H9 (cell line): ENCODE results near the gene COA7. TPM values are rescaled to one million over a fixed set of nuclear protein-coding genes. Genes with fewer than 3 reads are reported as not detected.

Experiments
- DNase-seq: peaks from one replicate; pipeline ENCODE4 v3.0.0-alpha.2; 2017
- H2AFZ ChIP-seq: one replicate; pipeline ENCODE4 v1.6.1; 2013; ENCODE audit warnings: mild to moderate bottlenecking, low read length, control low read depth, moderate library complexity
- H2AK5ac ChIP-seq: 2 replicates; pipeline ENCODE4 v1.6.1; 2013; ENCODE audit warnings: low read length, control low read depth, mixed read lengths; ENCODE audit not compliant: insufficient read length
- H2BK120ac ChIP-seq: one replicate; pipeline ENCODE4 v1.6.1; 2013; ENCODE audit warnings: low read depth, mild to moderate bottlenecking, low read length, control low read depth, inconsistent platforms; ENCODE audit not compliant: poor library complexity, severe bottlenecking
- H2BK12ac ChIP-seq: 2 replicates; pipeline ENCODE4 v1.6.1; 2013; ENCODE audit warnings: low read length, control low read depth, mixed read lengths, low read depth; ENCODE audit not compliant: insufficient read length
- H2BK15ac ChIP-seq: 2 replicates; pipeline ENCODE4 v1.6.1; 2013; ENCODE audit warnings: low read depth, low read length, control low read depth
- H2BK20ac ChIP-seq: one replicate; pipeline ENCODE4 v1.6.1; 2013; ENCODE audit warnings: low read depth, mild to moderate bottlenecking, low read length, control low read depth, inconsistent platforms; ENCODE audit not compliant: poor library complexity, severe bottlenecking
- H2BK5ac ChIP-seq: 2 replicates; pipeline ENCODE4 v1.6.1; 2013; ENCODE audit warnings: low read length, control low read depth, mixed read lengths; ENCODE audit not compliant: insufficient read length
- H3K14ac ChIP-seq: 2 replicates; pipeline ENCODE4 v1.6.1; 2013; ENCODE audit warnings: low read length, control low read depth; ENCODE audit not compliant: insufficient read depth
- H3K18ac ChIP-seq: 2 replicates; pipeline ENCODE4 v1.6.1; 2013; ENCODE audit warnings: low read depth, mild to moderate bottlenecking, mixed read lengths, low read length, control low read depth; ENCODE audit not compliant: insufficient read length
- H3K23ac ChIP-seq: 2 replicates; pipeline ENCODE4 v1.6.1; 2013; ENCODE audit warnings: low read length, control low read depth, mixed read lengths, low read depth; ENCODE audit not compliant: insufficient read length
- H3K23me2 ChIP-seq: 2 replicates; pipeline ENCODE4 v1.6.1; 2013; ENCODE audit warnings: low read depth, mild to moderate bottlenecking, mixed read lengths, low read length, control low read depth; ENCODE audit not compliant: insufficient read length, poor library complexity, severe bottlenecking
- H3K27ac ChIP-seq: 2 replicates; pipeline ENCODE4 v1.5.1; 2013; ENCODE audit warnings: low read length, control low read depth, mixed read lengths, low read depth; ENCODE audit not compliant: insufficient read length
- H3K27me3 ChIP-seq: 2 replicates; pipeline ENCODE4 v1.6.1; 2013; ENCODE audit warnings: low read length, control low read depth, inconsistent platforms; ENCODE audit not compliant: insufficient read depth
- H3K4ac ChIP-seq: 2 replicates; pipeline ENCODE4 v1.6.1; 2013; ENCODE audit warnings: low read depth, mild to moderate bottlenecking, control low read depth, inconsistent platforms, low read length, moderate library complexity
- H3K4me1 ChIP-seq: 2 replicates; pipeline ENCODE4 v1.6.1; 2013; ENCODE audit warnings: low read length, control low read depth, inconsistent platforms; ENCODE audit not compliant: insufficient read depth
- H3K4me2 ChIP-seq: 2 replicates; pipeline ENCODE4 v1.6.1; 2013; ENCODE audit warnings: low read length, control low read depth, mixed read lengths; ENCODE audit not compliant: insufficient read length, insufficient read depth
- H3K56ac ChIP-seq: 2 replicates; pipeline ENCODE4 v1.6.1; 2013; ENCODE audit warnings: low read depth, mild to moderate bottlenecking, mixed read lengths, low read length, control low read depth; ENCODE audit not compliant: insufficient read length
- H3K79me1 ChIP-seq: 2 replicates; pipeline ENCODE4 v1.6.1; 2013; ENCODE audit warnings: low read depth, mild to moderate bottlenecking, moderate library complexity, low read length, control low read depth, inconsistent platforms; ENCODE audit not compliant: insufficient read depth, poor library complexity, severe bottlenecking
- H3K79me2 ChIP-seq: 2 replicates; pipeline ENCODE4 v1.6.1; 2013; ENCODE audit warnings: low read length, control low read depth, inconsistent platforms; ENCODE audit not compliant: insufficient read depth
- H3K9ac ChIP-seq: 2 replicates; pipeline ENCODE4 v1.6.1; 2013; ENCODE audit warnings: low read length, control low read depth, mixed read lengths; ENCODE audit not compliant: insufficient read length; ENCODE audit errors: extremely low read depth
- H3K9me3 ChIP-seq: one replicate; pipeline ENCODE4 v1.6.1; 2013; ENCODE audit warnings: low read depth, low read length, inconsistent platforms; ENCODE audit not compliant: control insufficient read depth
- H3T11ph ChIP-seq: one replicate; pipeline ENCODE4 v1.6.1; 2013; ENCODE audit warnings: mild to moderate bottlenecking, low read length, control low read depth, inconsistent platforms
- H4K20me1 ChIP-seq: one replicate; pipeline ENCODE4 v1.6.1; 2013; ENCODE audit not compliant: control insufficient read depth, insufficient read length, insufficient read depth
- H4K5ac ChIP-seq: 2 replicates; pipeline ENCODE4 v1.6.1; 2013; ENCODE audit warnings: low read depth, mild to moderate bottlenecking, mixed read lengths, low read length, control low read depth; ENCODE audit not compliant: insufficient read length
- H4K8ac ChIP-seq: replicated peaks from 2 replicates; pipeline ENCODE4 v1.6.1; 2013; ENCODE audit warnings: low read length, control low read depth, mixed read lengths, low read depth; ENCODE audit not compliant: insufficient read length
- H4K91ac ChIP-seq: 2 replicates; pipeline ENCODE4 v1.6.1; 2013; ENCODE audit warnings: low read depth, mild to moderate bottlenecking, moderate library complexity, mixed read lengths, low read length, control low read depth; ENCODE audit not compliant: insufficient read length
- H3K27ac Mint-ChIP-seq, 3 experiments: 2 replicates in 2 of 3; 3 replicates in 1 of 3; pipeline ENCODE4 v1.8.0; 2020 to 2021; ENCODE audit warnings: mixed read lengths in 3 of 3, mild to moderate bottlenecking in 1 of 3, moderate library complexity in 1 of 3
- H3K27me3 Mint-ChIP-seq: 2 replicates; pipeline ENCODE4 v1.8.0; 2021; ENCODE audit warnings: low read depth, mild to moderate bottlenecking, moderate library complexity, mixed read lengths
- H3K36me3 Mint-ChIP-seq, 3 experiments: 2 replicates in 2 of 3; 3 replicates in 1 of 3; pipeline ENCODE4 v1.8.0; 2020 to 2021; ENCODE audit warnings: low read depth in 3 of 3, mixed read lengths in 3 of 3; ENCODE audit not compliant: insufficient read depth in 1 of 3
- H3K4me1 Mint-ChIP-seq, 2 experiments: 2 replicates each; pipeline ENCODE4 v1.8.0; 2020; ENCODE audit warnings: mixed read lengths in 2 of 2
- H3K4me3 Mint-ChIP-seq, 2 experiments: 2 replicates in 1 of 2; 3 replicates in 1 of 2; pipeline ENCODE4 v1.8.0; 2020 to 2021; ENCODE audit warnings: mild to moderate bottlenecking in 2 of 2, mixed read lengths in 2 of 2, moderate library complexity in 1 of 2
- H3K9me3 Mint-ChIP-seq, 2 experiments: 2 replicates in 1 of 2; 3 replicates in 1 of 2; pipeline ENCODE4 v1.8.0; 2020; ENCODE audit warnings: mild to moderate bottlenecking in 2 of 2, mixed read lengths in 2 of 2, moderate library complexity in 1 of 2
- CTCF ChIP-seq: fragments of 200-600 bp; sonication (generic); conservative IDR thresholded peaks from 3 replicates; pipeline ENCODE4 v1.8.0; 2021; ENCODE audit warnings: antibody characterized with exemption, mild to moderate bottlenecking
- WGBS: extraction: QIAGEN DNeasy Blood & Tissue Kit; methylation state at CpG from one replicate; pipeline ENCODE4 v1.1.7; 2013; ENCODE audit warnings: missing lambda C conversion rate, low lambda C conversion rate, mixed read lengths; ENCODE audit not compliant: insufficient read length; ENCODE audit errors: extremely low coverage; 5-methylcytosine and 5-hydroxymethylcytosine counted together
- total RNA-seq: library from RNA; stranded (reverse); gene quantifications from 2 replicates; pipeline ENCODE4 v1.2.1, GENCODE V29; 2021

COA7 gene
- total RNA-seq, 1 experiment from 2014 or later: 69.1 TPM

DNA sequence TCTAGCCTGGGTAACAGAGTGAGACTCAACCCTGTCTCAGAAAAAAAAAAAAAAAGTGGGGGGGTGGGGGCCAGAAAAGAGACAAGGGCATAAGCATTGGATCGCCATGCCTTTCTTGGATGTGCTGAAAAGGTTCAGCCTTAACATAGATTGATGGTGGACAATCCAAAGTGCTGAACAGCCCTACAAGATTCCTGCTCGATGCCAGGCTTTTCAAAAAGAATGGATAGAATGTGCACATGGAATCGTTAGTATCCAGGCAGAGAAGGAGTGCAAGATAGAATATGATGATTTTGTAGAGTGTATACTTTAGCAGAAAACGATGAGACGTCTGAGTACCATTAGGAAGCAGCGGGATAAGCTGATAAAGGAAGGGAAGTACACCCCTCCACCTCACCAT is 10.9 kb upstream of the COA7 start:
- H3K27ac Mint-ChIP-seq: no peak overlapping the region; a peak in 1 of 7 replicates
- H4K91ac ChIP-seq: no peak overlapping the region
- no peak overlapping the region for H3K23ac ChIP-seq
- H2AK5ac ChIP-seq: no peak overlapping the region
- no CpG with 5 or more reads among the region's 6 CpGs for WGBS
- H4K20me1 ChIP-seq: no peaks in the 10 kb centered on the region
- no peak overlapping the region for H2BK20ac ChIP-seq
- H3K4me1 ChIP-seq: no peaks in the 10 kb centered on the region
- peaks cover 6% of the 10 kb centered on the region in 2 experiments for H3K4me1 Mint-ChIP-seq
- H3K27me3 ChIP-seq: no peaks in the 10 kb centered on the region
- H3K9ac ChIP-seq: no peak overlapping the region
- H3K14ac ChIP-seq: no peak overlapping the region
- no peak for DNase-seq
- H3K4ac ChIP-seq: no peak overlapping the region
- H3K79me2 ChIP-seq: no peaks in the 10 kb centered on the region
- no peak overlapping the region for H2AFZ ChIP-seq
- H2BK12ac ChIP-seq: no peak overlapping the region
- no peak overlapping the region for H2BK15ac ChIP-seq
- no peak overlapping the region for H3T11ph ChIP-seq
- H3K27me3 Mint-ChIP-seq: no peaks in the 10 kb centered on the region; the same call in none of the 2 replicates
- H3K18ac ChIP-seq: no peak overlapping the region
- no peaks in the 10 kb centered on the region; a peak in 1 of 7 replicates for H3K36me3 Mint-ChIP-seq
- no peaks in the 10 kb centered on the region; a peak in 1 of 5 replicates for H3K9me3 Mint-ChIP-seq
- no peak overlapping the region for H3K27ac ChIP-seq
- no peak overlapping the region for H3K56ac ChIP-seq
- H3K9me3 ChIP-seq: no peaks in the 10 kb centered on the region
- H3K79me1 ChIP-seq: no peaks in the 10 kb centered on the region
- TF ChIP-seq CTCF: no peak
- no peak overlapping the region for H3K4me2 ChIP-seq
- no peak overlapping the region for H4K5ac ChIP-seq
- H2BK5ac ChIP-seq: no peak overlapping the region
- no peak overlapping the region for H2BK120ac ChIP-seq
- H3K23me2 ChIP-seq: no peaks in the 10 kb centered on the region
- no peak overlapping the region for H4K8ac ChIP-seq
- H3K4me3 Mint-ChIP-seq: no peak overlapping the region
